Measurements from ENCODE around the gene MYBPC1.

DNA sequence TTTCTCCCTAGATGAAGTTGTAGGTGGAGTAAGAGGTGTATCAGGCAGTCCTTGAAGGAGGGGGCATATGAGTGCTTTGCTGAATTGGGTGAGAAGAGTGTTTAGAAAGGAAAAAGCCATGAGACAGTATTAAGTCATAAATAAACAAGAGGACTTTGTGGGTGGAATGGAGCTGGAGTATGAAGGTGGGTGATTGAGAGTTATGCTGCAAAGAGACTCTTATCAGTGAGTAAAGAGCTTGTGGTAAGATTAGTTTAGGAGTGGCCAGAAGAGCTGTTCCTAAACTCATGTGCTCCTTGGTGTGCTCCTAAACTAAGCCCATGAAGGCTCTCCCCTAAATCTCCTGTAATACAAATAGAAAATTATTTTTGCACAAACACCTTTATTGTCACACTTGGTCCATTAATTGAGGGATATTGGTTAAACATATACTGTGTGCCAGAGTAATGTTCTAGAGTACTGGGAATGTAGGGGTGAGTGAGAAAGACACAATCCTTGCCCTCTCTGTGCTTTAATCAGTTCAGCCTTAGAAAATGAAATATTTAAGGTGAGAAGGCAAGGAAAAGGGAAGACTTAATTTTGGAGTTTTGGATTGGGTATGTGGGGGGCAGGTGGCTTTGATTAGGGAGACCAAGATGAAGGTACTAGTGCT is 112.5 kb downstream of the MYBPC1 start:
- TF ChIP-seq, protein P1, sequence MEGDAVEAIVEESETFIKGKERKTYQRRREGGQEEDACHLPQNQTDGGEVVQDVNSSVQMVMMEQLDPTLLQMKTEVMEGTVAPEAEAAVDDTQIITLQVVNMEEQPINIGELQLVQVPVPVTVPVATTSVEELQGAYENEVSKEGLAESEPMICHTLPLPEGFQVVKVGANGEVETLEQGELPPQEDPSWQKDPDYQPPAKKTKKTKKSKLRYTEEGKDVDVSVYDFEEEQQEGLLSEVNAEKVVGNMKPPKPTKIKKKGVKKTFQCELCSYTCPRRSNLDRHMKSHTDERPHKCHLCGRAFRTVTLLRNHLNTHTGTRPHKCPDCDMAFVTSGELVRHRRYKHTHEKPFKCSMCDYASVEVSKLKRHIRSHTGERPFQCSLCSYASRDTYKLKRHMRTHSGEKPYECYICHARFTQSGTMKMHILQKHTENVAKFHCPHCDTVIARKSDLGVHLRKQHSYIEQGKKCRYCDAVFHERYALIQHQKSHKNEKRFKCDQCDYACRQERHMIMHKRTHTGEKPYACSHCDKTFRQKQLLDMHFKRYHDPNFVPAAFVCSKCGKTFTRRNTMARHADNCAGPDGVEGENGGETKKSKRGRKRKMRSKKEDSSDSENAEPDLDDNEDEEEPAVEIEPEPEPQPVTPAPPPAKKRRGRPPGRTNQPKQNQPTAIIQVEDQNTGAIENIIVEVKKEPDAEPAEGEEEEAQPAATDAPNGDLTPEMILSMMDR (IDR thresholded peaks at IDR 0.05) = no peak
- no peak for TF ChIP-seq POLR2A (IDR thresholded peaks at IDR 0.05)
